Measurements from ENCODE around the gene SYCE1L. TPM values are rescaled to one million over a fixed set of nuclear protein-coding genes. Genes with fewer than 3 reads are reported as not detected.
"Not testable (repeated sequence)": the region's sequence is repeated elsewhere in the genome, so short reads cannot be mapped to it uniquely, and the experiment has no call there.

SYCE1L gene
- total RNA-seq, 4 donors from 2014 or later, result 0.79 to 3.7 (median 2.2) TPM

DNA sequence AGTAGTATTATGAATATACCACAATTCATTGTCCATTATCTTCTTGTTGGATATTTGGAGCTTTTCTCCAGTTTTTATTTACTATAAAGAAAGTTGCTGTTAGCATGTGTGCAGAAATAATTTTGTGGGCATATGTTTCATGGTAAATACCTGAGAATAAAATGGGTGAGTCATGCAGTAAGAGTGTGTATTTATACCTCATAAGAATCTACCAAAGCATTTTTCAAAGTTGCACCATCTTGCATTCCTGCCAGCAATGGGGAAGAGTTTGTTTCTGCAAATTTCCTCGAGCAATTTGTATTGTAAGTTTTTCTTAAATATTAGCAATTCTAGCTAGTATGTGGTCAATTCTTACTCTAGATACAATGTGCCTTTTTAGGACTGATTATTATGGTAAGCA, 16.1 kb upstream of the SYCE1L start:
- 53% methylated on average over 1 of the region's 1 CpG for WGBS, 2 donors
- intact Hi-C loops (cut with DNase I; ENCODE audit: low total_unique reads), result no loop called here
- no peak for DNase-seq (ENCODE audit: low spot score in 2 of 2)
- TF ChIP-seq POLR2A (IDR thresholded peaks at IDR 0.05), result no peak
- TF ChIP-seq CTCF (IDR thresholded peaks at IDR 0.05), result no peak
- H3K4me3 ChIP-seq (ENCODE audit: low read depth, poor library complexity, severe bottlenecking), result no peak overlapping the region

GRCh38 chr16:77186298-77186697, 12.9 kb upstream of the SYCE1L start:
- DNase-seq (ENCODE audit: low spot score in 2 of 2); intact Hi-C loops (cut with DNase I; ENCODE audit: low total_unique reads); H3K4me3 ChIP-seq (ENCODE audit: low read depth, poor library complexity, severe bottlenecking): not testable (repeated sequence)
- 88 to 94% methylated on average over 1 of the region's 1 CpG for WGBS, 2 donors

DNA sequence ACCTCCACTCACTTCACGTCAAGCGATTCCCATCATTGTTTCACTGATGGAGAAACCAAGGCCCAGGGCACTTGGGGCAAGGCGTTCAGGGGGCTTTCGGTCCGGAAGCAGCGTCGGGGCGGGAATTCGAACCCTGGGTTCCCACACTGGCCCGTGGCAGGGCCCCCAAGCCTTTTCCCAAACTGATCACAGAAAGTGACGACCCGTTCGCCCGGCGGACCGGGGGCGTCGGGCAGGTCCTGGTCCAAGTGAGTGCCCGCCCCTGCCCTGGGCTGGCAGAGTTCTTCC, 9.1 kb upstream of the SYCE1L start:
- WGBS, 2 donors, result 0 to 1% methylated on average over 19 of the region's 19 CpGs
- DNase-seq (ENCODE audit: low spot score in 2 of 2), result no peak
- intact Hi-C loops (cut with DNase I; ENCODE audit: low total_unique reads), result no loop called here
- peak overlapping the region; percentile 75 for H3K4me3 ChIP-seq (ENCODE audit: low read depth, poor library complexity, severe bottlenecking)
- TF ChIP-seq CTCF (IDR thresholded peaks at IDR 0.05) (no peak), POLR2A (IDR thresholded peaks at IDR 0.05) (no peak)

DNA sequence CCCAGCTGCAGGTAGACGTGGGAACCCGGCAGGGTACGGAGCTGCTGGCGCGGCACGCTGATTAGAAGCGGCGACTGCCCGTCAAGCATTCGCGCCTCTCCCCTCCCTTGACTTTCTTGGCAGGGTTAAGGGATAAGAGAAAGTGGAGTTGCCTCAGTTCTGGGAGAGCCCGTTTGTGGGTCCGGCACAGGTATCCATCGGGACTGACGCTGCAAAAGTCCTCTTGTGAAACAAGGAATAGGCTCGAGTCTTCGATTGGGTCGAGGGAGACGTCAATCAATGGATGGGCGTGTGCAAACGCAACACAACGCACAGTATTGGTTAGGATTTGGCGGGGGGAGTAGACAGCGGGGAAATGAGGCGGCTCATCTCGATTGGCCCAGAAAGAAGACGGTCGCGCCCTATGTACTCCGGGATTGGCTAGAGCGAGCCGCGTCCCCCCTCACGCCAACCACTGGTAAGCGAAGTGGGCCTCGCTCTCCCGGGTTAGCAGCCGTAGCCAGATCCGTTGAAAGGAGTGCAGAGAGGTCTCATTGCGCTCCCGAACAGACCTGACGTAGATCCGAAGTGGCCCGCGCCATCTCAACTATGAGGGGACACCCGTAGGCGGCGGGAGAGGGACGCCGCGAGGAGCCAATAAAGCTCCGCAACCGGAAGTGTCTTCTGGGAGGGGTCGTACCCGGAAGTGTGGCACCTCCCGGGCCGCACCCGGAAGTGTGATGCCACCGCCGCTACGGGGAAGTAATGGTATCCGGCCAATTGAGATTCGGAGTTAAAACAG, 8.5 kb upstream of the SYCE1L start, which contains the start of gene MON1B:
Gene MON1B (plus strand): TSS at position 713 of the 781 bp plus-strand sequence. CDS start 296 bp downstream, outside the sequence.
- no peak for TF ChIP-seq POLR2A (IDR thresholded peaks at IDR 0.05)
- TF ChIP-seq CTCF (IDR thresholded peaks at IDR 0.05), result no peak
- intact Hi-C loops (cut with DNase I; ENCODE audit: low total_unique reads), result no loop called here
- DNase-seq (ENCODE audit: low spot score in 2 of 2), result peak; percentile 99
- 0% methylated on average over 48 to 63 of the region's 63 CpGs for WGBS, 2 donors
- peak within 1 kb of the TSS; percentile 75 for H3K4me3 ChIP-seq (ENCODE audit: low read depth, poor library complexity, severe bottlenecking)

DNA sequence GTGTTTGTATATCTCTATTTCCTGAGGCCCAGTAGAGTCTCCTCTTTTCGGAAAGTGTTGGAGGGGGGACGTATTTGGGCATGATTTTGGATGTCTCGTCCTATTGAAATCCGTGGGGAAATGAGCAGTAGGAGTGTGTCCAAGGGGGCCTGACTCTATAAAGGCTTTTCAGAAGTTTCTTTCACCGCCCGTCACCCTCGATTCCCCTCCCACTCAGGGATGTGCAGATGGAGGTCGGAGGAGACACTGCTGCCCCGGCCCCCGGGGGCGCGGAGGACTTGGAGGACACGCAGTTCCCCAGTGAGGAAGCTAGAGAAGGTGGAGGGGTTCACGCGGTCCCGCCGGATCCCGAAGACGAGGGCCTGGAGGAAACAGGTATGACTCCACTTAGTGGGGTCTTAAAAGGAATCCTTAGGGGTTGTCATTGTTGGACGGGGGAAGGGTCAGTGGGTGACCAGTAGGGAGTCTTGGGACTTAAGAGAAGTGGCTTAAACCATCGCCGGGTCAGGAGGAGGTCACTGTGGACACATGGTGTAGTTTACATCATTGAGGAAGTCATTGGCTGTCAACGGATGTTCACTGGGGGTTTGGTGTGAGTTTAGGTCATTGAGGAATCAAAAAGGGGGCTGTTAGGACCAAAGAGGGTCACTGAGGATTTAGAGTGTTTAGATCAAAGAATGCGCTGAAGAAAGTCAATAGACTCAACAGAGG, 7.8 kb upstream of the SYCE1L start:
- DNase-seq (ENCODE audit: low spot score in 2 of 2), result peak in 1 of 2 donors; percentile 88
- peak overlapping the region; percentile 74 for H3K4me3 ChIP-seq (ENCODE audit: low read depth, poor library complexity, severe bottlenecking)
- intact Hi-C loops (cut with DNase I; ENCODE audit: low total_unique reads), result no loop called here
- no peak for TF ChIP-seq POLR2A (IDR thresholded peaks at IDR 0.05)
- TF ChIP-seq CTCF (IDR thresholded peaks at IDR 0.05), result no peak
- WGBS, 2 donors, result 5 to 6% methylated on average over 24 of the region's 24 CpGs

GRCh38 chr16:77193377-77193776, 5.8 kb upstream of the SYCE1L start:
- WGBS, 2 donors, result 97 to 98% methylated on average over 13 of the region's 13 CpGs
- TF ChIP-seq POLR2A (IDR thresholded peaks at IDR 0.05), result no peak
- no peak for TF ChIP-seq CTCF (IDR thresholded peaks at IDR 0.05)
- no peak overlapping the region for H3K4me3 ChIP-seq (ENCODE audit: low read depth, poor library complexity, severe bottlenecking)
- intact Hi-C loops (cut with DNase I; ENCODE audit: low total_unique reads), result no loop called here
- DNase-seq (ENCODE audit: low spot score in 2 of 2), result no peak
